Measurements from ENCODE around the gene OPCML.

The OPCML gene

GRCh38 chr11:132873841-132874240 is 658.5 kb downstream of the OPCML start:
- no peak for TF ChIP-seq ZFX (IDR thresholded peaks at IDR 0.05; ENCODE audit: borderline replicate concordance)
- no peak for TF ChIP-seq CTCF (IDR thresholded peaks at IDR 0.05)
- H3K27ac ChIP-seq, result no peak overlapping the region

GRCh38 chr11:132872211-132872610 is 660.1 kb downstream of the OPCML start:
- no peak overlapping the region for H3K27ac ChIP-seq
- TF ChIP-seq CTCF (IDR thresholded peaks at IDR 0.05) (no peak), ZFX (IDR thresholded peaks at IDR 0.05; ENCODE audit: borderline replicate concordance) (no peak)

- H3K27ac ChIP-seq, result no peak overlapping the region
- TF ChIP-seq CTCF (IDR thresholded peaks at IDR 0.05) (no peak), ZFX (IDR thresholded peaks at IDR 0.05; ENCODE audit: borderline replicate concordance) (no peak)
Measured at GRCh38 chr11:132866783-132867545, 665.3 kb downstream of the OPCML start.

- no peak overlapping the region for H3K27ac ChIP-seq
- TF ChIP-seq CTCF (IDR thresholded peaks at IDR 0.05), result no peak
- no peak for TF ChIP-seq ZFX (IDR thresholded peaks at IDR 0.05; ENCODE audit: borderline replicate concordance)
Measured at GRCh38 chr11:132865623-132866022, 666.7 kb downstream of the OPCML start.

GRCh38 chr11:132864811-132865576 is 667.3 kb downstream of the OPCML start:
- no peak overlapping the region for H3K27ac ChIP-seq
- TF ChIP-seq ZFX (IDR thresholded peaks at IDR 0.05; ENCODE audit: borderline replicate concordance) (no peak), CTCF (IDR thresholded peaks at IDR 0.05) (no peak)

DNA sequence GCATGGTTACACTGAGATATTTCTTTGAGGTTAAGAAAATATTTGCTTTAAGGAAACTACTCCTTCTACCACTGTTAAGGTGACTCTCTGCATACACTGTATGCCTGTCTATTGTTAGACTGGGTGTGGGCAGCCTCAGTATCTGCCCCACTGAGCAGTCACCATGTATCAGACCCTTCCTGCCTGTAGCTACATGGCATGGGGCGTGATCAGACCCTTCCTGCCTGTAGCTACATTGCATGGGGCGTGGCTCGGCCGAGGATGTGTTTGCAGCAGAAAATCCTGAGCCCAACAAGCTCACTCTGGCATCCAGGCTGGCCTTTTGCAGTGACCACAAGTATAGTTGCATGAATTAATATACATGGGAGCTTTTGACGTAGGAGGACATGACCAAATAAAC is 669.4 kb downstream of the OPCML start:
- H3K27ac ChIP-seq, result no peak overlapping the region
- TF ChIP-seq CTCF (IDR thresholded peaks at IDR 0.05) (no peak), ZFX (IDR thresholded peaks at IDR 0.05; ENCODE audit: borderline replicate concordance) (no peak)

DNA sequence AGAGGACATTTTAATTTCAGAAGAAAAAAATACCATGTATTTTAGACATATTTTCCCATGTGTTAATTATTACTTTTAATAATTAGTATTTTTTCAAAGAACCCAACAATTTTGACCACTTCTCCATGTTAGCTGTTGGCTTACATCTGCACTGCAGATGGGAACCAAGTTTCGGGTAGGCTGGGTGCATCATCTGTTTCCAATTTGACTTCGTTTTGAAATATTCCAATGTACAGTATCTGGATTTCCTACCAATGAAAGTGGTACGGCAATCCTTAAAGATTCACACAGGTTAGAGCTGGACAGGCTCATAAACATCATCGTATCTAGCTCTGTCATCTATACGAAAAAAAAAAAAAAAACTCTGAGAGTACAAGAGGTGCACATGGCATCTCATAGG is 670.2 kb downstream of the OPCML start:
- H3K27ac ChIP-seq, result no peak overlapping the region
- TF ChIP-seq CTCF (IDR thresholded peaks at IDR 0.05) (no peak), ZFX (IDR thresholded peaks at IDR 0.05; ENCODE audit: borderline replicate concordance) (no peak)
